HEK293T (cell line): ENCODE data around the gene P2RX7.

ENCODE experiments used
- ARNT ChIP-seq: fragments of 450-650 bp; IDR thresholded peaks from 2 replicates; pipeline ENCODE4 v1.6.1; 2017; ENCODE audit warnings: mild to moderate bottlenecking
- BHLHE40 ChIP-seq: fragments of 450-650 bp; IDR thresholded peaks from 2 replicates; pipeline ENCODE4 v1.6.1; 2016; ENCODE audit warnings: mild to moderate bottlenecking, moderate library complexity, borderline replicate concordance
- ELF4 ChIP-seq: fragments of 450-650 bp; IDR thresholded peaks from 2 replicates; pipeline ENCODE4 v1.6.1; 2017; ENCODE audit warnings: antibody characterized with exemption
- FOXK2 ChIP-seq: fragments of 450-650 bp; IDR thresholded peaks from 2 replicates; pipeline ENCODE4 v1.6.1; 2016; ENCODE audit warnings: mild to moderate bottlenecking
- FOXM1 ChIP-seq: fragments of 450-650 bp; IDR thresholded peaks from 2 replicates; pipeline ENCODE4 v1.6.1; 2017; ENCODE audit warnings: mild to moderate bottlenecking, borderline replicate concordance
- HDGF ChIP-seq: fragments of 450-650 bp; IDR thresholded peaks from 2 replicates; pipeline ENCODE4 v1.6.1; 2017; ENCODE audit warnings: antibody characterized with exemption, borderline replicate concordance
- NFRKB ChIP-seq: fragments of 450-650 bp; IDR thresholded peaks from 2 replicates; pipeline ENCODE4 v1.6.1; 2016; ENCODE audit warnings: mild to moderate bottlenecking, moderate library complexity
- SP1 ChIP-seq: fragments of 450-650 bp; IDR thresholded peaks from 2 replicates; pipeline ENCODE4 v1.6.1; 2017
- TARDBP ChIP-seq: fragments of 450-650 bp; IDR thresholded peaks from 2 replicates; pipeline ENCODE4 v1.6.1; 2016
- ZNF384 ChIP-seq: fragments of 450-650 bp; IDR thresholded peaks from 2 replicates; pipeline ENCODE4 v1.6.1; 2016
- TF ChIP-seq, protein P1 (sequence below): fragments of 450-650 bp; IDR thresholded peaks from 2 replicates; pipeline ENCODE4 v1.6.1; 2016

DNA sequence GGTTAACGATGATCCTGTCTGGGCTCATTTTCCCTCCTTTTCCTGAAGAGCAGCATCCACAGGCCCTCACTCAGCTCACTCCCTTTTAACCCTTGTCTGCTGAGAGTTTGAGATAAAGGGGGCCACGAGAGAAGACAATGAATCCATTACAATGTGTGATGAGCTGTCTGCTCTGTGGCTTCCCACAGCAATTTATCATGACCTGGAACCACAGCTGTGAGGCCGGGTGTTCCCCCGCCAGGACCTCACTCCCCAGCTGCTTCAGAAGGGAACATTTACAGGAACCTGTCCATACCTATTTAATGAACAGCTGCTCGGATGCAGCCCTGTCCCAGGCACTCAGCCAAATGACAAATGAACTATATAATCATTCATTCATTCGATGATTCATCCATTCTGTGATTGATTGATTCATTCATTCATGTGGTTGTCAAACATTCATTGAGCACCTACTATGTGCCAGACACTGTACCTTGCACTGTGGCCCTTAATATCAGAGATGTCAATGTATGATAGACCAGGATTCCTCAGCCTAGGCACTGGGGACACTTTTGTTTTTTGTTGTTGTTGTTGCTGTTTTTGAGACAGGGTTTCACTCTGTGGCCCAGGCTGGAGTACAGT, 18.5 kb upstream of the P2RX7 start:
- no peak for TF ChIP-seq FOXK2
- no peak for TF ChIP-seq NFRKB
- TF ChIP-seq ARNT, result no peak
- TF ChIP-seq SP1, result no peak
- TF ChIP-seq ELF4, result no peak
- no peak for TF ChIP-seq FOXM1
- no peak for TF ChIP-seq TARDBP
- no peak for TF ChIP-seq ZNF384
- no peak for TF ChIP-seq HDGF
- TF ChIP-seq BHLHE40, result no peak
- TF ChIP-seq, protein P1, sequence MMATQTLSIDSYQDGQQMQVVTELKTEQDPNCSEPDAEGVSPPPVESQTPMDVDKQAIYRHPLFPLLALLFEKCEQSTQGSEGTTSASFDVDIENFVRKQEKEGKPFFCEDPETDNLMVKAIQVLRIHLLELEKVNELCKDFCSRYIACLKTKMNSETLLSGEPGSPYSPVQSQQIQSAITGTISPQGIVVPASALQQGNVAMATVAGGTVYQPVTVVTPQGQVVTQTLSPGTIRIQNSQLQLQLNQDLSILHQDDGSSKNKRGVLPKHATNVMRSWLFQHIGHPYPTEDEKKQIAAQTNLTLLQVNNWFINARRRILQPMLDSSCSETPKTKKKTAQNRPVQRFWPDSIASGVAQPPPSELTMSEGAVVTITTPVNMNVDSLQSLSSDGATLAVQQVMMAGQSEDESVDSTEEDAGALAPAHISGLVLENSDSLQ, result no peak
